H1 (cell line): ENCODE results near the gene BLMH. TPM values are rescaled to one million over a fixed set of nuclear protein-coding genes. Genes with fewer than 3 reads are reported as not detected.

ENCODE experiments used
- CTCF ChIA-PET: fragments of 300-600 bp; sonication (Branson Sonifier 250); formaldehyde crosslinking; loops from one replicate; lab custom pipeline; 2021; ENCODE audit not compliant: partially characterized antibody; lab: Charles Lee
- POLR2A ChIA-PET: fragments of 300-600 bp; sonication (Branson Sonifier 250); formaldehyde crosslinking; loops from one replicate; lab custom pipeline; 2021; ENCODE audit warnings: inconsistent platforms; ENCODE audit not compliant: partially characterized antibody; lab: Charles Lee
- DNase-seq, 2 experiments: peaks; one replicate each; pipeline versions ENCODE4 v3.0.0 to v3.0.0-alpha.2; 2010 to 2022; ENCODE audit warnings: low spot score in 2 of 2, low read depth in 1 of 2, mixed read lengths in 1 of 2
- FAIRE-seq: peaks from 2 replicates; lab custom pipeline; 2011; peaks lifted over from hg19 to GRCh38; lab: Jason Lieb, UNC
- H2AFZ ChIP-seq: 2 replicates; pipeline ENCODE4 v1.8.1; 2012; ENCODE audit warnings: low read length, inconsistent platforms
- H2AK5ac ChIP-seq: 2 replicates; pipeline ENCODE4 v1.6.1; 2013; ENCODE audit warnings: low read depth, low read length
- H2BK120ac ChIP-seq: replicated peaks from 2 replicates; pipeline ENCODE3; 2013; ENCODE audit warnings: low read depth, low read length, inconsistent platforms
- H2BK12ac ChIP-seq: 2 replicates; pipeline ENCODE4 v1.6.1; 2013; ENCODE audit warnings: low read depth, low read length
- H2BK15ac ChIP-seq: 2 replicates; pipeline ENCODE4 v1.6.1; 2013; ENCODE audit warnings: low read length
- H2BK20ac ChIP-seq: 2 replicates; pipeline ENCODE4 v1.6.1; 2013; ENCODE audit warnings: low read length
- H2BK5ac ChIP-seq: 2 replicates; pipeline ENCODE4 v1.6.1; 2013; ENCODE audit warnings: low read depth, low read length
- H3K14ac ChIP-seq: 2 replicates; pipeline ENCODE4 v1.6.1; 2013; ENCODE audit warnings: inconsistent platforms; ENCODE audit not compliant: insufficient read length
- H3K18ac ChIP-seq: 2 replicates; pipeline ENCODE4 v1.6.1; 2013; ENCODE audit warnings: low read length; ENCODE audit errors: extremely low read depth
- H3K23ac ChIP-seq: 2 replicates; pipeline ENCODE4 v1.6.1; 2013; ENCODE audit warnings: inconsistent platforms; ENCODE audit not compliant: insufficient read length
- H3K23me2 ChIP-seq: 2 replicates; pipeline ENCODE4 v1.6.1; 2013; ENCODE audit warnings: low read depth, low read length
- H3K27ac ChIP-seq: 2 replicates; pipeline ENCODE4 v1.6.1; 2011; ENCODE audit warnings: low read depth, low read length, inconsistent platforms
- H3K27me3 ChIP-seq, 4 experiments: replicated peaks in 1 of 4; 1 replicate in 1 of 4; 2 replicates in 3 of 4; pipeline versions ENCODE4 v1.6.1 to v1.8.1; 2011 to 2013; ENCODE audit warnings: low read length in 3 of 4, mild to moderate bottlenecking in 3 of 4, inconsistent platforms in 2 of 4, mixed read lengths in 2 of 4, moderate library complexity in 1 of 4; ENCODE audit not compliant: control insufficient read depth in 3 of 4, insufficient read depth in 3 of 4; ENCODE audit errors: extremely low read depth in 1 of 4
- H3K36me3 ChIP-seq, 4 experiments: 2 replicates each; pipeline versions ENCODE4 v1.6.1 to v1.8.1; 2011 to 2013; ENCODE audit warnings: mild to moderate bottlenecking in 4 of 4, low read length in 3 of 4, moderate library complexity in 2 of 4, control low read depth in 1 of 4, inconsistent platforms in 1 of 4; ENCODE audit not compliant: insufficient read depth in 4 of 4, control insufficient read depth in 2 of 4
- H3K4ac ChIP-seq: replicated peaks from 2 replicates; pipeline ENCODE3; 2013; ENCODE audit warnings: low read length, low read depth, mixed read lengths, inconsistent platforms; ENCODE audit not compliant: insufficient read length
- H3K4me1 ChIP-seq, 4 experiments: replicated peaks in 1 of 4; 1 replicate in 1 of 4; 2 replicates in 3 of 4; pipeline versions ENCODE4 v1.6.1 to v1.8.1; 2011 to 2013; ENCODE audit warnings: low read length in 3 of 4, inconsistent platforms in 2 of 4, mixed read lengths in 1 of 4; ENCODE audit not compliant: insufficient read depth in 4 of 4, control insufficient read depth in 3 of 4
- H3K4me2 ChIP-seq, 2 experiments: 2 replicates each; pipeline versions ENCODE4 v1.6.1 to v1.8.1; 2011 to 2013; ENCODE audit warnings: low read depth in 2 of 2, low read length in 2 of 2, control low read depth in 1 of 2, inconsistent platforms in 1 of 2, mild to moderate bottlenecking in 1 of 2; ENCODE audit not compliant: insufficient read depth in 1 of 2
- H3K4me3 ChIP-seq, 4 experiments: fragments of 200-600, 300-600 bp in 1 of 4; sonication (generic), shearing (Covaris generic), sonication (Bioruptor Twin) in 1 of 4; 2 replicates each; pipeline versions ENCODE4 v1.5.1 to v1.8.1; 2011 to 2016; ENCODE audit warnings: low read length in 4 of 4, low read depth in 3 of 4, control low read depth in 2 of 4, inconsistent platforms in 2 of 4, mild to moderate bottlenecking in 2 of 4, mixed read lengths in 1 of 4, moderate library complexity in 1 of 4; ENCODE audit not compliant: insufficient read depth in 2 of 4; ENCODE audit errors: extremely low read depth in 1 of 4
- H3K56ac ChIP-seq: replicated peaks from 2 replicates; pipeline ENCODE3; 2013; ENCODE audit warnings: low read depth, mild to moderate bottlenecking, mixed read lengths, low read length, inconsistent platforms; ENCODE audit not compliant: insufficient read length
- H3K79me1 ChIP-seq: 2 replicates; pipeline ENCODE4 v1.6.1; 2013; ENCODE audit warnings: low read depth, low read length, control low read depth
- H3K79me2 ChIP-seq, 2 experiments: 2 replicates each; pipeline versions ENCODE4 v1.6.1 to v1.8.1; 2012 to 2013; ENCODE audit warnings: low read length in 2 of 2, mild to moderate bottlenecking in 2 of 2, inconsistent platforms in 1 of 2; ENCODE audit not compliant: insufficient read depth in 2 of 2, control insufficient read depth in 1 of 2
- H3K9ac ChIP-seq, 4 experiments: replicated peaks in 1 of 4; 1 replicate in 1 of 4; 2 replicates in 3 of 4; pipeline versions ENCODE4 v1.6.1 to v1.8.1; 2011 to 2013; ENCODE audit warnings: low read depth in 3 of 4, low read length in 3 of 4, control low read depth in 2 of 4, mild to moderate bottlenecking in 2 of 4, moderate library complexity in 2 of 4, inconsistent platforms in 1 of 4; ENCODE audit errors: extremely low read depth in 1 of 4
- H3K9me3 ChIP-seq, 2 experiments: 2 replicates each; pipeline versions ENCODE4 v1.6.1 to v1.8.1; 2012 to 2013; ENCODE audit warnings: mild to moderate bottlenecking in 2 of 2, moderate library complexity in 2 of 2, control low read depth in 1 of 2, inconsistent platforms in 1 of 2, low read depth in 1 of 2, low read length in 1 of 2, mixed read lengths in 1 of 2; ENCODE audit not compliant: insufficient read depth in 2 of 2
- H4K20me1 ChIP-seq, 2 experiments: replicated peaks in 1 of 2; 2 replicates each; pipeline versions ENCODE3 to v1.8.1; 2011 to 2013; ENCODE audit warnings: inconsistent platforms in 2 of 2, low read length in 2 of 2, mild to moderate bottlenecking in 1 of 2; ENCODE audit not compliant: insufficient read depth in 2 of 2, control insufficient read depth in 1 of 2
- H4K5ac ChIP-seq: 2 replicates; pipeline ENCODE4 v1.6.1; 2013; ENCODE audit warnings: low read length, low read depth, mixed read lengths, inconsistent platforms; ENCODE audit not compliant: insufficient read length
- H4K8ac ChIP-seq: 2 replicates; pipeline ENCODE4 v1.8.0; 2013; ENCODE audit warnings: mild to moderate bottlenecking, moderate library complexity, low read length, inconsistent platforms; ENCODE audit not compliant: insufficient read depth; ENCODE audit errors: extremely low read depth
- H4K91ac ChIP-seq: replicated peaks from 2 replicates; pipeline ENCODE3; 2013; ENCODE audit warnings: low read length, mixed read lengths, inconsistent platforms; ENCODE audit not compliant: insufficient read length
- GABPA ChIP-seq: IDR thresholded peaks from 2 replicates; pipeline ENCODE4 v1.6.1; 2011; ENCODE audit warnings: mild to moderate bottlenecking, low read length, moderate library complexity, borderline replicate concordance; ENCODE audit not compliant: insufficient read depth
- NANOG ChIP-seq: IDR thresholded peaks from 2 replicates; pipeline ENCODE4 v1.6.1; 2011; ENCODE audit warnings: low read length, low read depth, mild to moderate bottlenecking, inconsistent platforms; ENCODE audit not compliant: insufficient read depth, poor library complexity, severe bottlenecking
- SIX5 ChIP-seq: IDR thresholded peaks from 2 replicates; pipeline ENCODE4 v1.6.1; 2011; ENCODE audit warnings: mild to moderate bottlenecking, low read depth, low read length
- WGBS, 2 experiments: shearing (Covaris generic) in 1 of 2; methylation state at CpG; one replicate each; pipeline versions ENCODE4 v1.1.6 to v1.1.7; 2013 to 2015; ENCODE audit warnings: low lambda C conversion rate in 2 of 2, mixed read lengths in 2 of 2, inconsistent platforms in 1 of 2, low coverage in 1 of 2, missing lambda C conversion rate in 1 of 2; ENCODE audit not compliant: insufficient replicate concordance in 2 of 2, insufficient coverage in 1 of 2, insufficient read length in 1 of 2; ENCODE audit errors: extremely low coverage in 1 of 2, missing lambda C conversion rate in 1 of 2; 5-methylcytosine and 5-hydroxymethylcytosine counted together
- polyA plus RNA-seq, 7 experiments: library from polyadenylated mRNA; depleted of rRNA in 3 of 7; stranded (reverse) in 5 of 7; unstranded in 2 of 7; fragments of >200 nt in 5 of 7; fragments of 200-250 nt in 2 of 7; gene quantifications; 1 replicate in 5 of 7; 2 replicates in 1 of 7; 4 replicates in 1 of 7; pipeline versions ENCODE4 v1.2.1 to v1.2.3, GENCODE V29; 2011 to 2013; ENCODE audit warnings: missing spikeins in 2 of 7, mixed read lengths in 2 of 7
- total RNA-seq: library from RNA; stranded (reverse); fragmentation: NEBNext Ultra II Directional; extraction: Animal tissue kit (Norgen Biotek cat#: 25700); gene quantifications from 2 replicates; pipeline ENCODE4 v1.2.1, GENCODE V29; 2021

BLMH gene
- total and polyA plus RNA-seq, 2 of the 8 experiments (the other 6 are each of a cell fraction or from before 2014, with no cell fraction given) = 18.2 to 74.3 TPM

DNA sequence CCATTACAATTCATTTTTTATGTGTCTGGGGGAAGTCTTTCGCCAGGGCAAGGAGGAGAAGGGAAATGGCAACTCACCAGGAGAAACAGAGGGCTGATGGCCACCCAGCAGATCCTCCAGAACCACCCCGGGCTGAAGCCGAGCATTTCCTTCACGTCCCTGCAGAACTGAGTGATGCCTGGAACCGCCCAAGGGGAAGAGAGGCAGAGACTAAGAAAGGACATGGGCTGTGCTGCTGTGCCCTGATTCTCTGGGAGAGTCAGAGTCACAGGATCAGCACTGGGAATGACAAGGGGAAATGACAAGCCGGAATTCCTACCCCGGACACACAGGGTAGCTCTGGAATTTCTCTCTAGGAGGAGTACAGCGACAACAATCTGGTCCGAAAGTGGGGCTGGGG, 84.1 kb downstream of the BLMH start:
- H3K27me3 ChIP-seq = no peaks in the 10 kb centered on the region
- ChIA-PET POLR2A (no interaction called here), CTCF (no interaction called here)
- H4K8ac ChIP-seq = no peak overlapping the region
- no peak overlapping the region for H2BK120ac ChIP-seq
- H3K4me2 ChIP-seq = no peak overlapping the region
- no peak overlapping the region for H3K18ac ChIP-seq
- no peak overlapping the region for H2BK20ac ChIP-seq
- no peak overlapping the region for H4K5ac ChIP-seq
- H3K36me3 ChIP-seq = no peaks in the 10 kb centered on the region
- no peak overlapping the region for H4K91ac ChIP-seq
- no peak overlapping the region; a peak in 1 of 7 replicates for H3K9ac ChIP-seq
- no peak overlapping the region for H3K4ac ChIP-seq
- H3K9me3 ChIP-seq = no peaks in the 10 kb centered on the region
- no peak for FAIRE-seq
- H3K4me3 ChIP-seq = no peak overlapping the region
- H3K79me1 ChIP-seq = no peaks in the 10 kb centered on the region
- H3K27ac ChIP-seq = no peak overlapping the region
- no peaks in the 10 kb centered on the region for H3K4me1 ChIP-seq
- no peaks in the 10 kb centered on the region for H3K79me2 ChIP-seq
- no peaks in the 10 kb centered on the region for H4K20me1 ChIP-seq
- no peak overlapping the region for H2AK5ac ChIP-seq
- no peak overlapping the region for H2BK15ac ChIP-seq
- H3K56ac ChIP-seq = no peak overlapping the region
- H3K23ac ChIP-seq = no peak overlapping the region
- H2AFZ ChIP-seq = no peak overlapping the region
- 93% methylated on average over 9 of the region's 9 CpGs; no CpG with 5 or more reads in 1 of the 2 experiments for WGBS, 2 experiments
- H3K23me2 ChIP-seq = no peaks in the 10 kb centered on the region; the same call in 1 of the 2 replicates
- H2BK5ac ChIP-seq = no peak overlapping the region
- H3K14ac ChIP-seq = no peak overlapping the region
- DNase-seq = no peak
- no peak overlapping the region for H2BK12ac ChIP-seq
- TF ChIP-seq GABPA = no peak
- TF ChIP-seq SIX5 = no peak
- TF ChIP-seq NANOG = no peak
